ENCODE results near the gene AURKB.
"Not testable (repeated sequence)": the region's sequence is repeated elsewhere in the genome, so short reads cannot be mapped to it uniquely, and the experiment has no call there.

AURKB gene

GRCh38 chr17:8187517-8188262 is 22.7 kb downstream of the AURKB start:
- DNase-seq = peak; percentile 97

GRCh38 chr17:8186787-8187516 is 23.4 kb downstream of the AURKB start:
- DNase-seq = peak; percentile 98

GRCh38 chr17:8186446-8186786 is 24.0 kb downstream of the AURKB start:
- DNase-seq = no peak

DNA sequence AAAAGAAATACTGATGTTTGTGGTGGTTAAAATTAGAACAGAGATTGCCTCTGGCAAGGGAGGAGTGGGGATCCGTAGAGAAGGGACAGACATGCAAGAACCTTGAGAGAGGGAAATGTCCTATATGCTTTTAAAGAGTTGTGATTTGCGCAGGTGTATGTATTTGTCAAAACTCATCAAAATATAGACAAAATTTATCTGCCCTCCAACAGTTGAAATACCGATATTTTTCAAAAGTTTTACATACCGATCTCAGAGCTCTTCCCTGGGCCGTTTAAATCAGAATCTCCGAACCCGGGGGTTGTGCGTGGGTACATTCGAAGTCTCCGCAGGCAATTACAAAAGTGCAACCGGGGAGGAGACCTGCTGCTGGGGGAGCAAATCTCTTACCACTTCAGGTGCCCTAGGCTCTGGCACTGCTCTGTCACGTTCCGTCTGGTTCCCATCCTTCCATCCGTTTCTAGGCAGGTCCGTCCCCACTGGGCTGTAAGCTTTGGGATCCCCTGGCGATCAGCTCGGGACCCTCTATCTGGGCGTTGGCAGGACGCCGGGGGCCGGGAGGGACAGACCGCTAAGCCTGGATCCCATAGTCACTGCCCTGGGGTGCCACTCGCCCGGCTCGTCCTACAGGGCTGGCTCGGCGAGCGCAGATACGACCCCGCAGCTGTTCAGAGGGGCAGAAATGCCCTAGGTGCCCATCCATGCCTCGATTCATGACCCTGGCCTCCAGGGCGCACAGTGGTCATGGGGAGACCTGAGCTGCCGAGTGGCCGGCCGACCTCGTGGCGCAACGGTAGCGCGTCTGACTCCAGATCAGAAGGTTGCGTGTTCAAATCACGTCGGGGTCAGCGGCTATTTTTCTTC is 24.6 kb downstream of the AURKB start:
- peak; percentile 69 for DNase-seq

GRCh38 chr17:8176998-8177731 is 33.2 kb downstream of the AURKB start:
- DNase-seq = no peak

- peak; percentile 77 for DNase-seq
These were observed 34.0 kb downstream of the AURKB start, which contains the start of gene TMEM107 for GRCh38 chr17:8176197-8176940. TMEM107 (minus strand) TSS chr17:8176380; CDS start chr17:8176286, 94 bp downstream.

- peak; percentile 36 for DNase-seq
These were observed 34.6 kb downstream of the AURKB start for GRCh38 chr17:8175795-8176196.

GRCh38 chr17:8173871-8174322 is 36.5 kb downstream of the AURKB start:
- no peak for DNase-seq

DNA sequence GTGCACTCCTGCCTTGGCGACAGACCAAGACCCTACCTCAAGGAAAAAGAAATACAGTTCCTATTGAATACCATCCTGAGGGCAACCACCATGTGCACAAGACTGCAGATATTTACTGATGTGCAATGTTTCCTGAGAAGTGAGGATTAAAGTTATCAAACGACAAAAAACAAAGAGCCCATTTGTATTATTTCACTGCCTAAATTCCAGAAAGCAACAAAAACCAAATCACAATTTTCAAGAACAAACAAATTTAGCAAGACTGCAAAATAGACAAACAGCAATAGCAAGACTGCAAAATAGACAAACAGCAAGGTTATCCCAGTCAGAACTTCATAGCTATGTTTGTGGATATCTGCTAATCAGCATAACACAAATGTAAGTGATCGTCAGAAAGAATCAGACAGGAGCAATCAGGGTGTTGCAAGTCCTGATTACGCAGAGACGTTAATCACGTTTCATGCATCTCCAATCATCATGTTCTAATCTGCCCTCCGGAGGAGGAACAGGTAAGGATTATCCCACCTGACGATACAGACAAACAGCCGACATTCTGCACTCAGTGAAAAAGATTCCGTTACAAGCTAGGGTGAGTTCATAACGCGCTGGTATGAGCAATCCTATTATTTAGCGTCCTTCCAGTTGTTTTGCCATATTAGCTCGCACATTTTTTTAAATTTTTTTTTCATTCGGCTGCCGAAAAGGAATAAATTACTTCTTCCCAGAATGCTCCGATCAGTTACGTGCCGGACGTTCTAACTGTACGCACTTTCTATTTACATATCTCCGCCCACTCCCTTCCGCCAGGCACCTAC is 37.1 kb downstream of the AURKB start:
- DNase-seq = peak; percentile 96

- not testable (repeated sequence) for DNase-seq
These were observed 40.2 kb downstream of the AURKB start for GRCh38 chr17:8170186-8170585.

- no peak for DNase-seq
These were observed 42.8 kb downstream of the AURKB start for GRCh38 chr17:8167526-8167925.

DNA sequence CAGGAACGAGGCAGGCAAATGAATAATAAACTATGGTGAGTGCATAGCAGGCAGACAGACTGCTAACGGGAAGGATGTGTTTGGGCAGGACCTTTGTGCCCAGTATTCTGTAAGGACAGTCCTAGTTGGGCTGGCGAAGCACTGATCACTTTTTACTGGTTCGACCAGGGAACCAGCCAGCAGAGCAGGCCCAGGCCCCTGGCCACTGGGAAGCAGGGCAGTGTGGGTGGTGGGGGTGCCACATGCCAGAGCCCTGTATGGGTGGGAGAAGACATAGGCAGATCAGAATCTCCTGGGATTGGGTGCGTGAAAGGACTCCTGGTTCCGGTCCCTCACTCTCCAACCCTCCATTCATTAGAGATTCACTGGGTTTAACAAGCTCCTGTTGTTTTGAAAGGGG is 43.6 kb downstream of the AURKB start:
- no peak for DNase-seq

DNA sequence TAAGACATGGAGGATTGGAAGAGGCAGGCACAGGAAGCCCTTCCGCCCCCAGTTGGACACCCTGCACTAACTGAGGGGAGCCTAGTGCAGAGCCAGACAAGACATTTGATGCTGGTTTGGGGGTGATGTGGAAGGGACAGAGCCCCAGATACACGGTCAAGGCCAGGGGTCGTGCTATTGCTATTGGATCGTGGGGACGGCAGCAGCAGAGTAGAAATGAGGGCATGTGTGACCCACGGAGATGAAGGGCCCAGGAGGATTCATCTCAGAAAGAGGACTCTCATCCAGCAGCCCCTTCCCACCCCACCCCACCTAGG is 45.6 kb downstream of the AURKB start:
- DNase-seq = no peak

DNA sequence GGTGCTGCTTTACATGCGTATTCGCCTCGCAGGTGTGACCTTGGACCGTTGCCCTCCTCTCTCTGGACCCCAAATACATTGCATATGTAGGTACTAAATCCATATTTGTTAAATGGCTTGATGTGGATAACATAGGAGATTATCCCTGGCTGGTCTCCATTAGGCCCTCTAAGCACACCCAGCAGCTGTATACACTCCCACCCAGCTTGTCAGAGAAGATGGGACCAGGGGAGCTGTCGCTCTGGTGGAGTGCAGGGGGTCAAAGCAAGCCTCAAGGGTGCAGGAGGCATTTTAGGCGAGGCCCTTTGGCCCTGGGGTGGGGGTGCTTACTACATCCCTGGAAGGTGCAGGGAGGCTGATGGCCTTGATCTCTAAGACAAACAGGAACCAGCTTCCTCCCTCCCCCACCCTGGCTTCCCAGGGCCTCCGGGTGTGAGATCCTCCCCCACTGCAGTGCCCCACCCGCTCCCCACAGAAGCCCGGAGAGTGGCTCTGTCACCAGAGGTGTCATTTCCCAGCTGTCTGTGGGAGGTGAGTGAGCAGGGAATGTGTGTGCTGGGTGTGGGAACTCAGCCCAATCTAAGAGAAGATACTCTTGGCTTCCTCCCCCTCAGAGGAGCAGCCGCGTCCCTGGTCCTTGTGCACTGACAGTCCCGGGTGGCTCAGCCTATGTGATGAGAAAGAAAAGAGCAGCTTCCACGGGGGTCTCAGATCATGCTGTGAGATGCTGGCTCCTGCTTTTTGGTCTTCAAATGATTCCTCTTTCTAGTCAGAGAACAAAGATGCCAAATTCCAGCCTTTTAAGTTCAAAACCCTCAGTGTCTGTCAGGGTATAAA is 46.2 kb downstream of the AURKB start:
- no peak for DNase-seq

- DNase-seq = no peak
These were observed 47.1 kb downstream of the AURKB start for GRCh38 chr17:8162997-8163977.

- peak; percentile 57 for DNase-seq
These were observed 48.0 kb downstream of the AURKB start, which contains the start of gene VAMP2 for GRCh38 chr17:8162233-8162996. VAMP2 (minus strand) TSS chr17:8162948; CDS start chr17:8162879, 69 bp downstream.

- DNase-seq = no peak
These were observed 48.8 kb downstream of the AURKB start for GRCh38 chr17:8161289-8162232.

Data from DMS79 treated with DMSO at 0.1 percent for 48 hours (cell line).